ENCODE measurements around the gene BRD7.

DNA sequence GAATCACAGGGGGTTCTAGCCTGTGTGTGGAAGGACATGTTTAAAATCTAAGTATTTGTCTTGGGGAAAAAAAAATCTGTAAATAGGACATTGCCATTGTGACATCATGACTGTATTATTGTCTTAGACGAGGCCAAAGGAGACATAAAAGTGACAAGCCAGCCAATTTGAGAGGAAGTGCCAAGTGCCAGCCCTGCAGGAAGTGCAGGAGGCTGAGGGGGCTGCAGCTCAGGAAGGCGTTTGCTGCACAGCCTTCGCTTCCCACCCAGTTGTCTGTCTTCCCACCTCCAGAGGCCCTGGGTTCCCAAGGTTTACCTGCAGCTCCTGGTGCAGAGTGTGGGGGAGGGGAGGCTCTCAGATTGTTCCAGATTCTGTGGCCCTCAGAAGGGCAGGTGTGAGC, 101.1 kb downstream of the BRD7 start:
- TF ChIP-seq, protein P1, sequence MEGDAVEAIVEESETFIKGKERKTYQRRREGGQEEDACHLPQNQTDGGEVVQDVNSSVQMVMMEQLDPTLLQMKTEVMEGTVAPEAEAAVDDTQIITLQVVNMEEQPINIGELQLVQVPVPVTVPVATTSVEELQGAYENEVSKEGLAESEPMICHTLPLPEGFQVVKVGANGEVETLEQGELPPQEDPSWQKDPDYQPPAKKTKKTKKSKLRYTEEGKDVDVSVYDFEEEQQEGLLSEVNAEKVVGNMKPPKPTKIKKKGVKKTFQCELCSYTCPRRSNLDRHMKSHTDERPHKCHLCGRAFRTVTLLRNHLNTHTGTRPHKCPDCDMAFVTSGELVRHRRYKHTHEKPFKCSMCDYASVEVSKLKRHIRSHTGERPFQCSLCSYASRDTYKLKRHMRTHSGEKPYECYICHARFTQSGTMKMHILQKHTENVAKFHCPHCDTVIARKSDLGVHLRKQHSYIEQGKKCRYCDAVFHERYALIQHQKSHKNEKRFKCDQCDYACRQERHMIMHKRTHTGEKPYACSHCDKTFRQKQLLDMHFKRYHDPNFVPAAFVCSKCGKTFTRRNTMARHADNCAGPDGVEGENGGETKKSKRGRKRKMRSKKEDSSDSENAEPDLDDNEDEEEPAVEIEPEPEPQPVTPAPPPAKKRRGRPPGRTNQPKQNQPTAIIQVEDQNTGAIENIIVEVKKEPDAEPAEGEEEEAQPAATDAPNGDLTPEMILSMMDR (IDR thresholded peaks at IDR 0.05): no peak
- no peak for TF ChIP-seq POLR2A (IDR thresholded peaks at IDR 0.05)

All from testis (tissue), 2 donors.